Measurements from ENCODE around the gene ZEB1. TPM values are rescaled to one million over a fixed set of nuclear protein-coding genes. Genes with fewer than 3 reads are reported as not detected.

Gene ZEB1
- total and polyA plus RNA-seq, 2 of the 4 experiments (the other 2 are of a cell fraction): 23.7 to 108 TPM

DNA sequence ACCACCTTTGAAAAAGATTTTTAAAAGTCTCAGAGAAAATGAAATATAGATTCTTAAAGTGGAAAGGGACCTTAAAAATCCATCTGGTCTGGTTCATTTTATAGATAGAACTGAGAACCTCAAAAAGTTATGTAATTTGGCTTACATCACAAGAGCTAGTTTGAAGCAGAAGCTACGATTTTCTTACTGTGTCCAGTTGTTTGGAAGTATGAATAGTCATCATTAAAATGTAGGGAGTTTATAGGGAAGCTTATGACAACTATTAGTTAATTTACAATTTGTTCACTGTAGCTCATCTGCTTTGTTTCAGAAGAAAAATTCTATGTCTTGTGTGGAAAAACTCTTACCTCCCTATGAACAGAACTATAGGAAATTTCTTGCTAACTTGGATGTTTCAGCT is 26.9 kb downstream of the ZEB1 start:
- H2BK120ac ChIP-seq (ENCODE audit: low read depth, low read length): no peak overlapping the region
- CTCF ChIA-PET: interaction anchor here (1.2 kb wide), 1 partner anchor 12 kb away, joined by 3 read pairs; no protein-coding TSS in a partner anchor
- no peak overlapping the region for H3K56ac ChIP-seq (ENCODE audit: extremely low read depth, insufficient read depth, low read length)
- H4K20me1 ChIP-seq (ENCODE audit: insufficient read depth, low read length): peaks cover 97% of the 10 kb centered on the region
- H3K79me1 ChIP-seq (ENCODE audit: low read depth in 1 of 2, low read length in 2 of 2): peaks cover 4 to 64% of the 10 kb centered on the region in 2 experiments
- no peak overlapping the region for H4K8ac ChIP-seq (ENCODE audit: low read depth in 2 of 2, low read length in 2 of 2)
- peaks cover 14% of the 10 kb centered on the region for H3K9me1 ChIP-seq (ENCODE audit: insufficient read depth, low read length)
- no peak overlapping the region for H4K91ac ChIP-seq (ENCODE audit: insufficient read depth, low read depth, low read length)
- no peak overlapping the region for H3K23ac ChIP-seq (ENCODE audit: low read depth, low read length)
- H3K4ac ChIP-seq (ENCODE audit: low read depth, low read length): no peak overlapping the region
- dilution Hi-C loops (cut with HindIII; ENCODE audit: low sequenced_read_pairs, unreplicated experiment): no loop called here
- H3K14ac ChIP-seq (replicated peaks; ENCODE audit: low read depth, low read length): no peak overlapping the region
- POLR2A ChIA-PET (ENCODE audit: unreplicated experiment): no interaction called here
- no peaks in the 10 kb centered on the region for H3K36me3 ChIP-seq (ENCODE audit: control insufficient read depth, insufficient read depth, low read length)
- WGBS, 2 experiments (ENCODE audit: extremely low coverage in 2 of 2, insufficient read length in 1 of 2): no CpG with 5 or more reads among the region's 1 CpG
- no peak overlapping the region for H3K4me2 ChIP-seq (ENCODE audit: low read depth, low read length)
- in situ Hi-C loops (cut with MboI; ENCODE audit: low sequenced_read_pairs): loop anchor here (25.0 kb wide), 1 partner anchor 466 kb away; no protein-coding TSS in a partner anchor
- intact Hi-C loops (cut with micrococcal nuclease): no loop called here
- H2AK5ac ChIP-seq (ENCODE audit: low read depth, low read length): no peak overlapping the region
- H4K5ac ChIP-seq (ENCODE audit: low read depth, low read length): no peak overlapping the region
- peak; percentile 17 for DNase-seq
- no peaks in the 10 kb centered on the region for H3K27me3 ChIP-seq (ENCODE audit: control insufficient read depth, insufficient read depth, low read length)
- no peak overlapping the region for H3K4me3 ChIP-seq (ENCODE audit: insufficient read depth, low read depth, low read length)
- no peak for ATAC-seq (ENCODE audit: low read depth)
- H3K9ac ChIP-seq (ENCODE audit: low read depth, low read length): no peak overlapping the region
- no peak overlapping the region for H2BK15ac ChIP-seq (ENCODE audit: low read depth, low read length)
- H3K18ac ChIP-seq (ENCODE audit: low read depth, low read length): no peak overlapping the region
- peaks cover 6% of the 10 kb centered on the region for H3K4me1 ChIP-seq (ENCODE audit: control insufficient read depth, insufficient read depth, low read length)
- H2AK9ac ChIP-seq (replicated peaks; ENCODE audit: low read depth, low read length, poor library complexity): no peak overlapping the region
- no peak overlapping the region for H2BK5ac ChIP-seq (ENCODE audit: low read depth, low read length, poor library complexity, severe bottlenecking)
- no peak overlapping the region for H2BK20ac ChIP-seq (ENCODE audit: low read depth, low read length)
- TF ChIP-seq RCOR1 (IDR thresholded peaks at IDR 0.05; ENCODE audit: insufficient replicate concordance, low read length) (no peak), MAFK (IDR thresholded peaks at IDR 0.05; ENCODE audit: low read depth, low read length) (no peak), ELK1 (IDR thresholded peaks at IDR 0.05; ENCODE audit: borderline replicate concordance, low read depth, low read length) (no peak), SMC3 (IDR thresholded peaks at IDR 0.05; ENCODE audit: low read depth, low read length) (no peak), POLR2A (IDR thresholded peaks at IDR 0.05; ENCODE audit: low read depth, low read length) (no peak), RFX5 (IDR thresholded peaks at IDR 0.05; ENCODE audit: low read depth, low read length) (no peak), CEBPB (IDR thresholded peaks at IDR 0.05; ENCODE audit: low read depth, low read length) (no peak), RAD21 (IDR thresholded peaks at IDR 0.05; ENCODE audit: low read length) (no peak), MXI1 (IDR thresholded peaks at IDR 0.05; ENCODE audit: borderline replicate concordance, low read depth, low read length) (no peak), CHD1 (IDR thresholded peaks at IDR 0.05; ENCODE audit: low read depth, low read length) (no peak), CTCF (conservative IDR thresholded peaks at IDR 0.05; ENCODE audit: low read depth, low read length) (no peak)
- H2AFZ ChIP-seq (replicated peaks; ENCODE audit: low read length, poor library complexity): no peak overlapping the region
- no peaks in the 10 kb centered on the region for H3K9me3 ChIP-seq (ENCODE audit: control insufficient read depth, insufficient read depth, low read length)
- no peak overlapping the region for H3K27ac ChIP-seq (ENCODE audit: insufficient read depth, low read length)
- no TSS peak for BruUV-seq (replicated peaks)
